ENCODE results near the gene MYLK.

The MYLK gene

GRCh38 chr3:123815981-123816380, 68.2 kb downstream of the MYLK start:
- no peak for DNase-seq (ENCODE audit: extremely low read depth, insufficient read length)
- Histone ChIP-seq H3K4me3 (replicated peaks; ENCODE audit: low read depth, low read length) (no peak overlapping the region), H3K27me3 (replicated peaks; ENCODE audit: control insufficient read depth, insufficient read depth, low read length) (no peaks in the 10 kb centered on the region; the same call in 1 of the 2 replicates), H3K36me3 (ENCODE audit: control insufficient read depth, insufficient read depth, low read length) (no peaks in the 10 kb centered on the region)
- no peak for TF ChIP-seq CTCF (IDR thresholded peaks at IDR 0.05; ENCODE audit: insufficient read depth, low read length, poor library complexity, severe bottlenecking)

DNA sequence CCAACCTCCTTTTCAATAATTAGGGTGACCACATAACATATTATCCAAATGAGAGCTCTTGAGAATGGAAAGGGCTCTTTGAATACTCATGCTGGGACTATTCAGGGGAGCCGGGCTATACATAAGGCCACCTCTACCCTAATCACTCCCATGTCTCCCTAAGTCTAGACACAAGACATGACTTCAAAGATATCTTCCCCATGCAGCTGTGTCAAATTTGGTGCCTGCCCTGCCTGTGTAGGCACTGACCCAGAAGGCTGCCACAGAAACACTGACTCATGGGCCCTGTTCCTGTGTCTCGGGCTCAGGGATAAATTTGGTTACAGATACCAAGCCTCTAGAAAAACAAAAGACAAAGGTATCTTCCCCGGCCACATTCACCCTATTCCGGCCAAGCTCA, 70.3 kb downstream of the MYLK start:
- H3K36me3 ChIP-seq (ENCODE audit: control insufficient read depth, insufficient read depth, low read length): no peaks in the 10 kb centered on the region
- no peaks in the 10 kb centered on the region; the same call in 1 of the 2 replicates for H3K27me3 ChIP-seq (replicated peaks; ENCODE audit: control insufficient read depth, insufficient read depth, low read length)
- H3K4me3 ChIP-seq (replicated peaks; ENCODE audit: low read depth, low read length): no peak overlapping the region
- no peak for DNase-seq (ENCODE audit: extremely low read depth, insufficient read length)
- TF ChIP-seq CTCF (IDR thresholded peaks at IDR 0.05; ENCODE audit: insufficient read depth, low read length, poor library complexity, severe bottlenecking): no peak

- Histone ChIP-seq H3K4me3 (replicated peaks; ENCODE audit: low read depth, low read length) (no peak overlapping the region), H3K27me3 (replicated peaks; ENCODE audit: control insufficient read depth, insufficient read depth, low read length) (no peaks in the 10 kb centered on the region; the same call in 1 of the 2 replicates), H3K36me3 (ENCODE audit: control insufficient read depth, insufficient read depth, low read length) (no peaks in the 10 kb centered on the region)
- no peak for DNase-seq (ENCODE audit: extremely low read depth, insufficient read length)
- no peak for TF ChIP-seq CTCF (IDR thresholded peaks at IDR 0.05; ENCODE audit: insufficient read depth, low read length, poor library complexity, severe bottlenecking)
Observed at GRCh38 chr3:123809597-123809996, 74.5 kb downstream of the MYLK start.

GRCh38 chr3:123808812-123809211, 75.3 kb downstream of the MYLK start:
- no peak for DNase-seq (ENCODE audit: extremely low read depth, insufficient read length)
- TF ChIP-seq CTCF (IDR thresholded peaks at IDR 0.05; ENCODE audit: insufficient read depth, low read length, poor library complexity, severe bottlenecking): no peak
- Histone ChIP-seq H3K27me3 (replicated peaks; ENCODE audit: control insufficient read depth, insufficient read depth, low read length) (no peaks in the 10 kb centered on the region), H3K36me3 (ENCODE audit: control insufficient read depth, insufficient read depth, low read length) (no peaks in the 10 kb centered on the region), H3K4me3 (replicated peaks; ENCODE audit: low read depth, low read length) (no peak overlapping the region)

- TF ChIP-seq CTCF (IDR thresholded peaks at IDR 0.05; ENCODE audit: insufficient read depth, low read length, poor library complexity, severe bottlenecking): no peak
- no peak for DNase-seq (ENCODE audit: extremely low read depth, insufficient read length)
- no peaks in the 10 kb centered on the region for H3K27me3 ChIP-seq (replicated peaks; ENCODE audit: control insufficient read depth, insufficient read depth, low read length)
- H3K36me3 ChIP-seq (ENCODE audit: control insufficient read depth, insufficient read depth, low read length): no peaks in the 10 kb centered on the region
- no peak overlapping the region for H3K4me3 ChIP-seq (replicated peaks; ENCODE audit: low read depth, low read length)
Observed at GRCh38 chr3:123807820-123808219, 76.3 kb downstream of the MYLK start.

GRCh38 chr3:123805504-123805903, 78.6 kb downstream of the MYLK start:
- no peak for DNase-seq (ENCODE audit: extremely low read depth, insufficient read length)
- Histone ChIP-seq H3K27me3 (replicated peaks; ENCODE audit: control insufficient read depth, insufficient read depth, low read length) (no peaks in the 10 kb centered on the region), H3K4me3 (replicated peaks; ENCODE audit: low read depth, low read length) (no peak overlapping the region), H3K36me3 (ENCODE audit: control insufficient read depth, insufficient read depth, low read length) (no peaks in the 10 kb centered on the region)
- TF ChIP-seq CTCF (IDR thresholded peaks at IDR 0.05; ENCODE audit: insufficient read depth, low read length, poor library complexity, severe bottlenecking): no peak

All from GM06990 (cell line).